Measurements from ENCODE around the gene AP4B1.

AP4B1 gene

GRCh38 chr1:113946112-113946511, 41.5 kb upstream of the AP4B1 start:
- no peak for TF ChIP-seq ZNF70 (CRISPR knock-in tag; IDR thresholded peaks at IDR 0.05)
- ATAC-seq = no peak

GRCh38 chr1:113945329-113945728, 40.7 kb upstream of the AP4B1 start:
- TF ChIP-seq ARNTL (CRISPR knock-in tag; IDR thresholded peaks at IDR 0.05; ENCODE audit: borderline replicate concordance, low read depth) (no peak), TSHZ2 (CRISPR knock-in tag; IDR thresholded peaks at IDR 0.05) (no peak), ZFP30 (CRISPR knock-in tag; IDR thresholded peaks at IDR 0.05) (no peak), GLIS3 (CRISPR knock-in tag; IDR thresholded peaks at IDR 0.05) (no peak), BACH2 (CRISPR knock-in tag; IDR thresholded peaks at IDR 0.05; ENCODE audit: borderline replicate concordance) (no peak), CSRNP3 (CRISPR knock-in tag; IDR thresholded peaks at IDR 0.05) (no peak), CSDC2 (CRISPR knock-in tag; IDR thresholded peaks at IDR 0.05) (no peak), OSR1 (CRISPR knock-in tag; IDR thresholded peaks at IDR 0.05) (no peak), TOX (CRISPR knock-in tag; IDR thresholded peaks at IDR 0.05; ENCODE audit: borderline replicate concordance) (no peak), ESRRG (CRISPR knock-in tag; IDR thresholded peaks at IDR 0.05) (no peak), PPARA (CRISPR knock-in tag; IDR thresholded peaks at IDR 0.05; ENCODE audit: borderline replicate concordance) (no peak), ZNF565 (CRISPR knock-in tag; conservative IDR thresholded peaks at IDR 0.05; ENCODE audit: low read depth) (no peak), ZC3H10 (CRISPR knock-in tag; IDR thresholded peaks at IDR 0.05) (no peak), ZFP3 (CRISPR knock-in tag; IDR thresholded peaks at IDR 0.05) (no peak)
- TF ChIP-seq, protein P1, sequence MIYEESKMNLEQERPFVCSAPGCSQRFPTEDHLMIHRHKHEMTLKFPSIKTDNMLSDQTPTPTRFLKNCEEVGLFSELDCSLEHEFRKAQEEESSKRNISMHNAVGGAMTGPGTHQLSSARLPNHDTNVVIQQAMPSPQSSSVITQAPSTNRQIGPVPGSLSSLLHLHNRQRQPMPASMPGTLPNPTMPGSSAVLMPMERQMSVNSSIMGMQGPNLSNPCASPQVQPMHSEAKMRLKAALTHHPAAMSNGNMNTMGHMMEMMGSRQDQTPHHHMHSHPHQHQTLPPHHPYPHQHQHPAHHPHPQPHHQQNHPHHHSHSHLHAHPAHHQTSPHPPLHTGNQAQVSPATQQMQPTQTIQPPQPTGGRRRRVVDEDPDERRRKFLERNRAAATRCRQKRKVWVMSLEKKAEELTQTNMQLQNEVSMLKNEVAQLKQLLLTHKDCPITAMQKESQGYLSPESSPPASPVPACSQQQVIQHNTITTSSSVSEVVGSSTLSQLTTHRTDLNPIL (CRISPR knock-in tag; IDR thresholded peaks at IDR 0.05; ENCODE audit: low read depth) = no peak
- TF ChIP-seq, protein P2, sequence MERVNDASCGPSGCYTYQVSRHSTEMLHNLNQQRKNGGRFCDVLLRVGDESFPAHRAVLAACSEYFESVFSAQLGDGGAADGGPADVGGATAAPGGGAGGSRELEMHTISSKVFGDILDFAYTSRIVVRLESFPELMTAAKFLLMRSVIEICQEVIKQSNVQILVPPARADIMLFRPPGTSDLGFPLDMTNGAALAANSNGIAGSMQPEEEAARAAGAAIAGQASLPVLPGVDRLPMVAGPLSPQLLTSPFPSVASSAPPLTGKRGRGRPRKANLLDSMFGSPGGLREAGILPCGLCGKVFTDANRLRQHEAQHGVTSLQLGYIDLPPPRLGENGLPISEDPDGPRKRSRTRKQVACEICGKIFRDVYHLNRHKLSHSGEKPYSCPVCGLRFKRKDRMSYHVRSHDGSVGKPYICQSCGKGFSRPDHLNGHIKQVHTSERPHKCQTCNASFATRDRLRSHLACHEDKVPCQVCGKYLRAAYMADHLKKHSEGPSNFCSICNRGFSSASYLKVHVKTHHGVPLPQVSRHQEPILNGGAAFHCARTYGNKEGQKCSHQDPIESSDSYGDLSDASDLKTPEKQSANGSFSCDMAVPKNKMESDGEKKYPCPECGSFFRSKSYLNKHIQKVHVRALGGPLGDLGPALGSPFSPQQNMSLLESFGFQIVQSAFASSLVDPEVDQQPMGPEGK (CRISPR knock-in tag; IDR thresholded peaks at IDR 0.05; ENCODE audit: borderline replicate concordance) = no peak
- ATAC-seq = no peak

DNA sequence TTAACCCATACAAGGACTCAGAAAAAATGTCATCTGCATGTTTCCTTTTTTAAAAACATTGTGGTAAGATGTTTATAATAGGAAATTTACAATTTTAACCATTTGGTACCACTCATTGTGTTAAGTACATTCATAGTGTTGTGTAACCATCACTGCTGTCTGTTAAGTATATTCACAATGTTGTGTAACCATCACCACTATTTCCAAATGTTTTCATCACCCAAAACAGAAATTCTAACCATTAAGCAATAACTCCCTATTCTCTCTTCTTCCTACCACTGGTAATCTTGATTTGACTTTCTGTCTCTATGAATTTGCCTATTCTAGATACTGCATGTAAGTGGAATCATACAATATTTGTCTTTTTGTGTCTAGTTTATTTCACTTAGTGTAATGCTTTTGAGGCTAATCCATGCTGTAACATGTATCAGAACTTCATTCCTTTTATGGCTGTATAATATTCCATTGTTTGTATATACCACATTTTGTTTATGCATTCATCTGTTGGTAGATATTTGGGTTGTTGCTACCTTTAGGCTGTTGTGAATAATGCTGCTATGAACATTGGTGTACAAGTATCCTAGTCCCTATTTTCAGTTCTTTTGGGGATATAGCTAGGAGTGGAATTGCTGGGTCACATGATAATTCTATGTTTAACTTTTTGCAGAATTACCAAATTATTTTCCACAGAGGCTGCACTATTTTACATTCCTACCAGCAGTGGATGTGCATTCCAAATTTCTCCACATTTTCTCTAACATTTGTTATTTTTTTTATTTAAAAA, 38.6 kb upstream of the AP4B1 start:
- TF ChIP-seq ZNF70 (CRISPR knock-in tag; IDR thresholded peaks at IDR 0.05) = no peak
- TF ChIP-seq ZNF8 (CRISPR knock-in tag; IDR thresholded peaks at IDR 0.05) = no peak
- TF ChIP-seq ARNTL (CRISPR knock-in tag; IDR thresholded peaks at IDR 0.05; ENCODE audit: borderline replicate concordance, low read depth) = no peak
- no peak for TF ChIP-seq ZFP3 (CRISPR knock-in tag; IDR thresholded peaks at IDR 0.05)
- no peak for TF ChIP-seq TCF4 (CRISPR knock-in tag; IDR thresholded peaks at IDR 0.05; ENCODE audit: borderline replicate concordance)
- TF ChIP-seq RARB (CRISPR knock-in tag; IDR thresholded peaks at IDR 0.05) = no peak
- TF ChIP-seq TSHZ2 (CRISPR knock-in tag; IDR thresholded peaks at IDR 0.05) = no peak
- no peak for ATAC-seq

Data from SK-N-SH treated with all-trans-retinoic acid at 6 μM for 48 hours (cell line).